Tibial nerve (tissue), 4 donors: ENCODE measurements around the gene ARFRP1. TPM values are rescaled to one million over a fixed set of nuclear protein-coding genes. Genes with fewer than 3 reads are reported as not detected.

Experiments used
- DNase-seq, 2 donors: peaks; one replicate each; pipeline ENCODE4 v3.0.0-alpha.2; 2019; ENCODE audit warnings: low spot score in 2 of 2
- H3K27ac ChIP-seq, 4 donors: fragments of 200-600 bp; sonication (generic) in 3 of 4; one replicate each; pipeline ENCODE4 v1.5.1; 2017 to 2019; ENCODE audit warnings: mild to moderate bottlenecking in 1 of 4
- H3K27me3 ChIP-seq, 2 donors: fragments of 200-600 bp; sonication (generic) in 1 of 2; one replicate each; pipeline versions ENCODE4 v1.5.1 to v1.6.0; 2017 to 2019
- H3K36me3 ChIP-seq, 3 donors: fragments of 200-600 bp; sonication (generic); one replicate each; pipeline ENCODE4 v1.5.1; 2018 to 2019
- H3K4me1 ChIP-seq, 4 donors: fragments of 200-600 bp; sonication (generic) in 3 of 4; one replicate each; pipeline ENCODE4 v1.5.1; 2017 to 2019
- H3K4me3 ChIP-seq, 4 donors: fragments of 200-600 bp; sonication (generic) in 3 of 4; one replicate each; pipeline ENCODE4 v1.5.1; 2017 to 2019; ENCODE audit warnings: mild to moderate bottlenecking in 1 of 4, moderate library complexity in 1 of 4
- H3K9me3 ChIP-seq, 4 donors: fragments of 200-600 bp; sonication (generic) in 3 of 4; one replicate each; pipeline ENCODE4 v1.5.1; 2017 to 2019
- CTCF ChIP-seq, 5 experiments: fragments of 200-600 bp in 3 of 5; fragments of 450-650 bp in 2 of 5; sonication (generic) in 3 of 5; IDR thresholded peaks; one replicate each; pipeline ENCODE4 v1.5.1; 2016 to 2019; ENCODE audit warnings: antibody characterized with exemption in 5 of 5, mild to moderate bottlenecking in 3 of 5, moderate library complexity in 2 of 5
- EP300 ChIP-seq, 2 donors: sonication (generic); formaldehyde crosslinking; IDR thresholded peaks; one replicate each; pipeline ENCODE4 v1.6.1; 2017; ENCODE audit warnings: antibody characterized with exemption in 2 of 2, mild to moderate bottlenecking in 1 of 2
- POLR2A ChIP-seq, 2 donors: fragments of 450-650 bp; IDR thresholded peaks; one replicate each; pipeline ENCODE4 v1.6.1; 2017; ENCODE audit warnings: antibody characterized with exemption in 2 of 2, mild to moderate bottlenecking in 2 of 2, moderate library complexity in 2 of 2
- WGBS, 2 donors: methylation state at CpG; one replicate each; pipeline ENCODE4 v1.1.5; 2018; 5-methylcytosine and 5-hydroxymethylcytosine counted together
- total RNA-seq, 4 donors: library from RNA; depleted of rRNA; stranded (reverse); fragments of >200 nt; gene quantifications; one replicate each; pipeline ENCODE4 v1.1.0, GENCODE V29; 2016

Gene ARFRP1
- total RNA-seq, 4 donors from 2014 or later, result 36.9 to 71.1 (median 50.9) TPM

DNA sequence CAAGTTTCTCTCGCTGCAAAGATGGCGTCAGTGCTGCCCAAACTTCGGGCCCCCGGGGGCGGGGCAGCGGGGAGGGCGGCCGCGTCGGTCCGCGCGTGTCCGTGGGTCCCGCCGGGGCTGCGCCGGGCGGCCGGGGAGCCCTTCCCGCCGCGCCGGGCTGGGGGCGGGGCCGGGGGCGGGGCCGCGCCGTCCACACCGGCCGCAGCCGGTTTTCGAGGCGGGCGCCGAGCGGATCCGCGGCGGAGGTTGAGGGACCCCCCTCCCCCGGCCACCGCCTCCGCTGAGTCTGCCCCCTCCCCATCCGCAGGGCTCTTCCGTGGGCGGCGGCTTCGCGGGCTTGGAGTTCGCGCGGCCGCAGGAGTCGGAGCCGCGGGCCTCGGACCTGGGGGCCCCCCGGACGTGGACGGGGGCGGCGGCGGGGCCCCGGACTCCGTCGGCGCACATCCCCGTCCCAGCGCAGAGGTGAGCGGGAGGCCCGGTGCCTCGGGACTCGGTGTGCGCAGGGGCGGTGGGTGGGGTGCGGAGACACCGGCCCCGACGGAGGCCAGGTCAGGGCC is 32.4 kb upstream of the ARFRP1 start:
- peaks cover 0 to 68% (median 33%) of the 10 kb centered on the region in 4 donors for H3K4me1 ChIP-seq
- peaks cover 0 to 48% (median 4%) of the 10 kb centered on the region in 3 donors for H3K36me3 ChIP-seq
- no peaks in the 10 kb centered on the region for H3K27me3 ChIP-seq
- 0% methylated on average over 1 to 4 of the region's 80 CpGs for WGBS, 2 donors
- TF ChIP-seq EP300 (IDR thresholded peaks at IDR 0.05) (no peak), CTCF (IDR thresholded peaks at IDR 0.05) (no peak), POLR2A (IDR thresholded peaks at IDR 0.05) (no peak)
- H3K9me3 ChIP-seq, result no peaks in the 10 kb centered on the region
- H3K4me3 ChIP-seq, result peak overlapping the region; percentile 60 to 92 (median 70)
- DNase-seq, result no peak
- peak overlapping the region; percentile 94 to 99 (median 96) for H3K27ac ChIP-seq

DNA sequence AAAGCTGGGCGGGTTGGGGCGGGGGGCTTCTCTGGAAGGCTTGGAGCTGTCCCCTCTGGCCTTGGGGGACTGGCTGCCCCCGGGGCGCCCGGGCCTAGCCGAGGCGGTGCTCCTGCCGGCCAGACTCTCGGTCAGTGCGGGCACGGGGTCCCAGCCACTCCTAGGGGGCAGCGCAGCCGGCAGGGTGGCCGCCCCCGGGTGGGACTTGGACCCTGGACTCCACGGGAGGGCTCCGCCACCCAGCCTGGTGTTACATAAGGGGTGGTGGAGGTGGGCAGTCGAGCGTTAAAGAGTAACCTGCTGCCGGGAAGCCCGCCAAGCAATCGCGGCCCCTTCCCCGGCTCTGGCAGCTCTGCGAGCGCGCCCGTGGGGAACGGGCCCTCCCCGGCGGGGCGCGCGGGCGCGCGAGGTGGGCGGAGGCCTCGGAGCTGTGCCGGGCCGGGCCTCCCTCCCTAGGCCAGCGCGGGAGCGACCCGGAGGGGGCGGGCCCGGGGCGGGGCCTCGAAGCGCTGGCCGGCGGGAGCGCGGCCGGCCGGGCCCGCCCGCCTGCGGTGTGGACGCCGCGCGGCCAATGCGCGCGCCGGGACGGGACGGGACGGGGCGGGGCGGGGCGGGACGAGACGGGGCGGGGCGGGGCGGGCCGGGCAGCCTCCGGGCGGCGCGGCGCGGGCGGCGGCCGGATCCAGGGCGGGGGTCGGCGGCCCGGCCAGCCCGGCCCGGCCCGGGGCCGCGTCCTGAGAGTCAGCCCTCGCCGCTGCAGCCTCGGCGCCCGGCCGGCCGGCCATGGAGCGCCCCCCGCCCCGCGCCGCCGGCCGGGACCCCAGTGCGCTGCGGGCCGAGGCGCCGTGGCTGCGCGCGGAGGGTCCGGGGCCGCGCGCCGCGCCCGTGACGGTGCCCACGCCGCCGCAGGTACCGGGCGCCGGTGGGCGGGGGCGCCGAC is 31.6 kb upstream of the ARFRP1 start, which contains the start of gene SLC2A4RG:
Gene SLC2A4RG, plus strand, starts transcription at position 647 of the 940 bp plus-strand sequence. Its CDS starts 137 bp downstream, at position 784.
- Histone ChIP-seq H3K27ac (peak within 1 kb of the TSS; percentile 94 to 99 (median 96)), H3K4me1 (peaks cover 0 to 61% (median 33%) of the 10 kb centered on the region in 4 donors), H3K27me3 (no peaks in the 10 kb centered on the region), H3K4me3 (peak within 1 kb of the TSS; percentile 60 to 92 (median 70)), H3K9me3 (no peaks in the 10 kb centered on the region), H3K36me3 (peaks cover 0 to 52% (median 4%) of the 10 kb centered on the region in 3 donors)
- WGBS, 2 donors, result 2% methylated on average over 10 to 62 of the region's 136 CpGs
- TF ChIP-seq CTCF (IDR thresholded peaks at IDR 0.05) (no peak), EP300 (IDR thresholded peaks at IDR 0.05) (no peak), POLR2A (IDR thresholded peaks at IDR 0.05) (no peak)
- peak; percentile 38 to 69 for DNase-seq

- peak; percentile 31 to 49 for DNase-seq
- H3K36me3 ChIP-seq, result peaks cover 0 to 58% (median 4%) of the 10 kb centered on the region in 3 donors
- 27 to 29% methylated on average over 3 to 15 of the region's 26 CpGs for WGBS, 2 donors
Observed at GRCh38 chr20:63738687-63739129, 30.9 kb upstream of the ARFRP1 start.

DNA sequence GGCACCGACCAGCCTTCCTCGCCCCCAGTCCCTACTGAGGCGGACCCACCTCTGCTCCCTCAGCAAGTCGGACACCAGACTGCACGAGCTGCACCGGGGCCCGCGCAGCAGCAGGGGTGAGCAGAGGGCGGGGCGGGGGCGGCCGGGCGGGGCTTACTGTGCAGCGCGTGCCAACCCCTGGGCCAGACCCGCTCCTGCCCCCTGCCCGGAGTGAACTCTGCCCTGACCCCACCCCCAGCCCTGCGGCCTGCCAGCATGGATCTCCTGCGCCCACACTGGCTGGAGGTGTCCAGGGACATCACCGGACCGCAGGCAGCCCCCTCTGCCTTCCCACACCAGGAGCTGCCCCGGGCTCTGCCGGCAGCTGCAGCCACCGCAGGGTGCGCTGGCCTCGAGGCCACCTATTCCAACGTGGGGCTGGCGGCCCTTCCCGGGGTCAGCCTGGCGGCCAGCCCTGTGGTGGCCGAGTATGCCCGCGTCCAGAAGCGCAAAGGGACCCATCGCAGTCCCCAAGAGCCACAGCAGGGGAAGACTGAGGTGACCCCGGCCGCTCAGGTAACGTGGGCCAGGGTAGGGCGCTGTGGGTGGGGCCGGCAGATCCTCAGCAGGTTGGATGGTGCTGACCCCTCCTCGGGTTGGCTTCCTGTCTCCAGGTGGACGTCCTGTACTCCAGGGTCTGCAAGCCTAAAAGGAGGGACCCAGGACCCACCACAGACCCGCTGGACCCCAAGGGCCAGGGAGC is 30.3 kb upstream of the ARFRP1 start:
- H3K36me3 ChIP-seq, result peaks cover 0 to 58% (median 4%) of the 10 kb centered on the region in 3 donors
- no peaks in the 10 kb centered on the region for H3K9me3 ChIP-seq
- H3K27ac ChIP-seq, result peak overlapping the region in 3 of 4 donors; percentile 81 to 98 (median 88)
- DNase-seq, result no peak
- H3K4me1 ChIP-seq, result peaks cover 0 to 60% (median 33%) of the 10 kb centered on the region in 4 donors
- WGBS, 2 donors, result 7 to 59% methylated on average over 6 to 15 of the region's 43 CpGs
- H3K27me3 ChIP-seq, result no peaks in the 10 kb centered on the region
- H3K4me3 ChIP-seq, result peak overlapping the region in 3 of 4 donors; percentile 7 to 51 (median 39)
- TF ChIP-seq EP300 (IDR thresholded peaks at IDR 0.05) (no peak), CTCF (IDR thresholded peaks at IDR 0.05) (no peak), POLR2A (IDR thresholded peaks at IDR 0.05) (no peak)

More at GRCh38 chr20:63738687-63739129, 30.9 kb upstream of the ARFRP1 start:
- no peak for TF ChIP-seq CTCF (IDR thresholded peaks at IDR 0.05)
- TF ChIP-seq EP300 (IDR thresholded peaks at IDR 0.05), result no peak
- TF ChIP-seq POLR2A (IDR thresholded peaks at IDR 0.05), result no peak
- no peaks in the 10 kb centered on the region for H3K9me3 ChIP-seq
- H3K27ac ChIP-seq, result peak overlapping the region; percentile 53 to 98 (median 84)
- H3K4me1 ChIP-seq, result peaks cover 0 to 60% (median 33%) of the 10 kb centered on the region in 4 donors
- peak overlapping the region; percentile 30 to 58 (median 50) for H3K4me3 ChIP-seq
- H3K27me3 ChIP-seq, result no peaks in the 10 kb centered on the region
